ENCODE results near the gene NCK2. TPM values are rescaled to one million over a fixed set of nuclear protein-coding genes. Genes with fewer than 3 reads are reported as not detected.

The NCK2 gene
- total RNA-seq, 6 experiments from 2014 or later, result 18.6 to 20.2 (median 19.8) TPM

DNA sequence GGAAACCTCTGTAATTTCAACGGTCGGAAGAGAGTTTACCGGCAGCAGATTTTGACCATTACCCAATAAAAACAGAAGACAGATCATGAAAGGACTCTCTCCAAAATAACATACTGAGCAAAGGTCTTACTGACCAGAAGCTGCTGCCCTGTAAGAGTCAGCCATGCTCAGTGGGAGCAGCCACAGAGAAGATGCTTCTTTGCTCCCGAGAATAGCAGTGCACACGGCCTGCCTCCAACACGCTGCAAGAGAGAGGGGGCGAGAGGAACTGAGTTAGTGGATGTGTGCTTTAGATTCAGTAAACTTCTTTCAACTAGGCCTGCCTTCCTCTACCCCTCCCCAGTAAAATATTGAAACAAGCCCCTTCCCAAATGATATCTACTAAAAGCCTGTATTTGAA lies 103.7 kb downstream of the NCK2 start:
- Mint-ChIP-seq H3K27ac (no peak overlapping the region), H3K4me1 (ENCODE audit: low read depth) (peaks cover 7% of the 10 kb centered on the region; the same call in 1 of the 2 replicates)

DNA sequence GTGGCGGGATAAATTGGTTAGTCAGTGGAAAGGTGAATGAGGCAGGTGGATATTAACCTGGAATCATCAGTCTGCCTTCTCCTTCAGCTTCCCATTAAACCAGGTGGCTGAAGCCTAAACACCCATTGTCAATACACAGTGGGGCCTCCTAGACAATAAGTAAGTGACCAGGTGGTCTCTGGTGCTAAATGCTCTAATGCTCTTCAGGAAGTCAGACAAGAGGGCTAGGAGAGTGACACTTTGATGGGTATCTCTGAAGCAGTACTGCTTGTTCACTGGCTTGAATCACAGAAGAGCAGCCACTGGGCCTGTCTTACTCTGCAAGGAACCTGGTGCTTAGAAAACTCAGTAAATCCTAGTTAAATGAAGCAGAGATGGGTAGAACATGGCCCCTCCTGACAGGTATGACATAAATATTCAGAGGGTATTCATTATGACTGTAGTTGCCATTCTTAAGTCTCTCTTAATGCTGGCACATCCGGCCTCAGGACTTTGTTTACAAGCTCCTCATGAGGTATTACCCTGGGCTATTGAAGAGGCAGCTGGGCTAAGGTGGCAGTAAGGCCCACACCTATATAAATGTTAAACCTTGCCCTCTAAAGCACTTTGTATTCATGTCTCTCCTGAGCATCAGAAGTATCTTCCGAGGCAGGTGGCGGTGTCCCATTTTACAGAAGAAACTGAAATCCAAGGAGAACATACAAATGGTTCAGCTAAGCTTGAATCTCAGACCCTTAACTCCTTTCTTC lies 104.9 kb downstream of the NCK2 start:
- Mint-ChIP-seq H3K27me3 (ENCODE audit: insufficient read depth) (no peaks in the 10 kb centered on the region), H3K36me3 (ENCODE audit: low read depth) (no peaks in the 10 kb centered on the region), H3K4me1 (ENCODE audit: low read depth) (no peaks in the 10 kb centered on the region), H3K4me3 (no peak overlapping the region), H3K27ac (no peak overlapping the region), H3K9me3 (no peaks in the 10 kb centered on the region)
- no peak for DNase-seq
- TF ChIP-seq, protein P1, sequence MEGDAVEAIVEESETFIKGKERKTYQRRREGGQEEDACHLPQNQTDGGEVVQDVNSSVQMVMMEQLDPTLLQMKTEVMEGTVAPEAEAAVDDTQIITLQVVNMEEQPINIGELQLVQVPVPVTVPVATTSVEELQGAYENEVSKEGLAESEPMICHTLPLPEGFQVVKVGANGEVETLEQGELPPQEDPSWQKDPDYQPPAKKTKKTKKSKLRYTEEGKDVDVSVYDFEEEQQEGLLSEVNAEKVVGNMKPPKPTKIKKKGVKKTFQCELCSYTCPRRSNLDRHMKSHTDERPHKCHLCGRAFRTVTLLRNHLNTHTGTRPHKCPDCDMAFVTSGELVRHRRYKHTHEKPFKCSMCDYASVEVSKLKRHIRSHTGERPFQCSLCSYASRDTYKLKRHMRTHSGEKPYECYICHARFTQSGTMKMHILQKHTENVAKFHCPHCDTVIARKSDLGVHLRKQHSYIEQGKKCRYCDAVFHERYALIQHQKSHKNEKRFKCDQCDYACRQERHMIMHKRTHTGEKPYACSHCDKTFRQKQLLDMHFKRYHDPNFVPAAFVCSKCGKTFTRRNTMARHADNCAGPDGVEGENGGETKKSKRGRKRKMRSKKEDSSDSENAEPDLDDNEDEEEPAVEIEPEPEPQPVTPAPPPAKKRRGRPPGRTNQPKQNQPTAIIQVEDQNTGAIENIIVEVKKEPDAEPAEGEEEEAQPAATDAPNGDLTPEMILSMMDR (IDR thresholded peaks at IDR 0.05), result no peak

More for the DNA sequence above, 103.7 kb downstream of the NCK2 start:
- no peak for DNase-seq
- H3K36me3 Mint-ChIP-seq (ENCODE audit: low read depth), result no peaks in the 10 kb centered on the region
- no peak overlapping the region for H3K4me3 Mint-ChIP-seq
- no peaks in the 10 kb centered on the region for H3K9me3 Mint-ChIP-seq
- H3K27me3 Mint-ChIP-seq (ENCODE audit: insufficient read depth), result no peaks in the 10 kb centered on the region
- TF ChIP-seq, protein P1 (IDR thresholded peaks at IDR 0.05), result no peak

DNA sequence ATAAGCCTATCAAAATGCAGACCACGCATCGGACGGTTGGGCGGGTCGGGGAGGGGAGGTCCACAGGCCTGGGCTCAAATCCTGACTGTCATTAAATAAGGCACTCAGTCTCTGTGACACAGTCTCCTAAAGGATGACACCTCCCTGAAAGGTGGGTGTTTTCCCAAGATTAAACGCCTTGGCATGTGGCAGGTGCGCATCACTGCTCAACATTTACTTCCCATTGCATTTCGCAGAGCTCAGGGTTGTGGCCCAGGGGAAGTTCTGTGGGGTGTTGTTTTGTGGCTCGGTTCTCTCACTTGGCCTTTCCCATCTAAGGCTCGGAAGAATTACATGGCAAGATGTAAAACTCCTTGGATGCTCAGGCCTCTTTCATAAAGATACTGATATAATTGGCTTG lies 107.4 kb downstream of the NCK2 start:
- H3K27ac Mint-ChIP-seq, result no peak overlapping the region
- no peak overlapping the region for H3K4me3 Mint-ChIP-seq

DNA sequence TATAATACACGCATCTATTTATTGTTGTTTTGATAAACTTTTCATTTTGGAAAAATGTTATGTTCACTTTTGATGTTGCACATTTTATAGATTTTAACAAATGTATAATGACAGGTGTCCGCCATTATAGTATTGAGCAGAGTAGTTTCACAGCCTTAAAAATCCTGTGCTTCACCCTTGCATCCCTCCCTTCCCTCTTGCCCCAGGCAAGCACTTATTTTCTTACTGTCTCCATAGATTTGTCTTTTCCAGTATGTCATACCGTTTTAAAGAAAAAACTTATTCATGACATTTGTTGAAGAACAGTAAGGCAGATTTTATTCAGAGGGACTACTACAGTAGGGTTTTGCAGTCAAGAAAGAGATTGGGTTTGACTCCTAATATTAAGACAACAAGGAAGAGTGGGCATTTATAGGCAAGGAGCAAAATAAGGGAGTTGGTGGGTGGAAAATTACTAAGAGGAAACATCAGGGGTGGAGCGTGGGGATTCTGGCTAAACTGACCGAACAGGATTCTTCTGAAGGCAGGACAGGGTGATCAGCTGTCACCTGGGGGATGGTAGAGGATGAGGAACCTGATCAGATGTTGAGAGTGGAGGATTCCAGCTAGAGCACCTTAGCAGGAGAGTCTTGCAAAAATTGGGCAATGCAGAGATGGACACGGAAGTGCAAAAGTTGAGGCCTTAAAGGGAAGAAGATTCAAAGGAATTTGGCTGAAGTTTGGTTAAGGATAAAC lies 108.8 kb downstream of the NCK2 start:
- H3K27ac Mint-ChIP-seq, result no peak overlapping the region
- H3K4me3 Mint-ChIP-seq, result no peak overlapping the region
- H3K27me3 Mint-ChIP-seq (ENCODE audit: insufficient read depth), result no peaks in the 10 kb centered on the region
- TF ChIP-seq, protein P1 (IDR thresholded peaks at IDR 0.05), result no peak
- no peaks in the 10 kb centered on the region for H3K9me3 Mint-ChIP-seq
- DNase-seq, result no peak
- no peaks in the 10 kb centered on the region for H3K4me1 Mint-ChIP-seq (ENCODE audit: low read depth)
- 0 out of 2 replicates have a peak, but pooled peaks cover 5% of the 10 kb centered on the region for H3K36me3 Mint-ChIP-seq (ENCODE audit: low read depth)

More for the DNA sequence above, 107.4 kb downstream of the NCK2 start:
- no peaks in the 10 kb centered on the region for H3K4me1 Mint-ChIP-seq (ENCODE audit: low read depth)
- H3K9me3 Mint-ChIP-seq, result no peaks in the 10 kb centered on the region
- H3K36me3 Mint-ChIP-seq (ENCODE audit: low read depth), result no peaks in the 10 kb centered on the region
- DNase-seq, result no peak
- TF ChIP-seq, protein P1 (IDR thresholded peaks at IDR 0.05), result no peak
- H3K27me3 Mint-ChIP-seq (ENCODE audit: insufficient read depth), result no peaks in the 10 kb centered on the region

DNA sequence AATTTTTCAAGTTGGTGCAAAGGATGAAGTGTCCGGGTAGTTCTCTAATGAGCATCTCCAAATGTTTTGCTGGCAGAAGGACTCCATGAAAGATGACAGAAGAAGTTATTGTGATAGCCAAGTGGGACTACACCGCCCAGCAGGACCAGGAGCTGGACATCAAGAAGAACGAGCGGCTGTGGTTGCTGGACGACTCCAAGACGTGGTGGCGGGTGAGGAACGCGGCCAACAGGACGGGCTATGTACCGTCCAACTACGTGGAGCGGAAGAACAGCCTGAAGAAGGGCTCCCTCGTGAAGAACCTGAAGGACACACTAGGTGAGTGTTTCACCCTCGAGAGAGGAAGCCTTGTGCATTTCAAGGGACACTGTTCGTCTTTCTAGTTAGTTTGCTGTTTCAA lies 110.3 kb downstream of the NCK2 start:
- DNase-seq, result no peak
- Mint-ChIP-seq H3K27me3 (ENCODE audit: insufficient read depth) (no peaks in the 10 kb centered on the region), H3K4me1 (ENCODE audit: low read depth) (no peaks in the 10 kb centered on the region), H3K36me3 (ENCODE audit: low read depth) (0 out of 2 replicates have a peak, but pooled peaks cover 5% of the 10 kb centered on the region), H3K27ac (no peak overlapping the region), H3K4me3 (no peak overlapping the region), H3K9me3 (no peaks in the 10 kb centered on the region)
- TF ChIP-seq, protein P1 (IDR thresholded peaks at IDR 0.05), result no peak

Measured in HFFc6 (cell line).